Glutamatergic neuron (in vitro differentiated cells): ENCODE data around the gene C3orf70. TPM values are rescaled to one million over a fixed set of nuclear protein-coding genes. Genes with fewer than 3 reads are reported as not detected.

ENCODE experiments used
- DNase-seq: peaks from one replicate; pipeline ENCODE4 v3.0.0; 2022
- H3K27ac Mint-ChIP-seq: one replicate; pipeline ENCODE4 v1.8.0; 2020; ENCODE audit warnings: mild to moderate bottlenecking, mixed read lengths, inconsistent platforms; ENCODE audit not compliant: unreplicated experiment
- H3K27me3 Mint-ChIP-seq: one replicate; pipeline ENCODE4 v1.8.0; 2020; ENCODE audit warnings: mild to moderate bottlenecking, moderate library complexity, mixed read lengths, inconsistent platforms; ENCODE audit not compliant: unreplicated experiment
- H3K36me3 Mint-ChIP-seq: one replicate; pipeline ENCODE4 v1.8.0; 2020; ENCODE audit warnings: mild to moderate bottlenecking, mixed read lengths, inconsistent platforms; ENCODE audit not compliant: unreplicated experiment
- H3K4me1 Mint-ChIP-seq: one replicate; pipeline ENCODE4 v1.8.0; 2020; ENCODE audit warnings: mild to moderate bottlenecking, low read depth, mixed read lengths, inconsistent platforms; ENCODE audit not compliant: unreplicated experiment
- H3K4me3 Mint-ChIP-seq: one replicate; pipeline ENCODE4 v1.8.0; 2020; ENCODE audit warnings: mild to moderate bottlenecking, mixed read lengths, inconsistent platforms; ENCODE audit not compliant: unreplicated experiment
- H3K9me3 Mint-ChIP-seq: one replicate; pipeline ENCODE4 v1.8.0; 2020; ENCODE audit warnings: mild to moderate bottlenecking, moderate library complexity, mixed read lengths, inconsistent platforms; ENCODE audit not compliant: unreplicated experiment
- total RNA-seq: library from RNA; stranded (reverse); fragmentation: NEBNext Ultra II Directional; extraction: Animal tissue kit (Norgen Biotek cat#: 25700); gene quantifications from one replicate; pipeline ENCODE4 v1.2.1, GENCODE V29; 2021; ENCODE audit not compliant: unreplicated experiment
- TF ChIP-seq, protein P1 (sequence below): fragments of 200-600 bp; sonication (generic); IDR thresholded peaks from one replicate; pipeline ENCODE4 v1.5.0; 2021; ENCODE audit not compliant: partially characterized antibody, unreplicated experiment

Gene C3orf70
- total RNA-seq, 1 donor from 2014 or later = 44.5 TPM

DNA sequence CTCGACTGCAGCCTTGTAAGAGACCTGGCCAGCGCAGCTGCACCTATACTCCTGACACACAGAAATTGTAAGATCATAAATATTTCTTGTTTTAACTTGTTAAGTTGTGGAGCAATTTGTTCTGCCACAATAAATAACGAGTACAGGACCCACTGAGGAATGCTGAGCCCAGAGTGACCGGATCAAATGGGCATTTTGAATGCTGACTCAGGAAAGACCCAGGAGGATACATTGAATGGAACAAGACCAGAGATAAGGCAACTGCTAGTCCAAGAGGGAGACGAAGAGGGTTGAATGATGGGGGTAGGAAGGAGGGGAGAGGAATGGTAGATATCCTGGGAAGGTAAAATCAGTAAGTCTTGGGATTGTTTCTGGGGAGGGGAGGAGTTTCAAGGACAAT is 8.9 kb upstream of the C3orf70 start:
- Mint-ChIP-seq H3K36me3 (no peaks in the 10 kb centered on the region), H3K4me1 (peaks cover 22% of the 10 kb centered on the region), H3K9me3 (peaks cover 8% of the 10 kb centered on the region), H3K27me3 (no peaks in the 10 kb centered on the region), H3K4me3 (no peak overlapping the region), H3K27ac (no peak overlapping the region)
- no peak for DNase-seq
- TF ChIP-seq, protein P1, sequence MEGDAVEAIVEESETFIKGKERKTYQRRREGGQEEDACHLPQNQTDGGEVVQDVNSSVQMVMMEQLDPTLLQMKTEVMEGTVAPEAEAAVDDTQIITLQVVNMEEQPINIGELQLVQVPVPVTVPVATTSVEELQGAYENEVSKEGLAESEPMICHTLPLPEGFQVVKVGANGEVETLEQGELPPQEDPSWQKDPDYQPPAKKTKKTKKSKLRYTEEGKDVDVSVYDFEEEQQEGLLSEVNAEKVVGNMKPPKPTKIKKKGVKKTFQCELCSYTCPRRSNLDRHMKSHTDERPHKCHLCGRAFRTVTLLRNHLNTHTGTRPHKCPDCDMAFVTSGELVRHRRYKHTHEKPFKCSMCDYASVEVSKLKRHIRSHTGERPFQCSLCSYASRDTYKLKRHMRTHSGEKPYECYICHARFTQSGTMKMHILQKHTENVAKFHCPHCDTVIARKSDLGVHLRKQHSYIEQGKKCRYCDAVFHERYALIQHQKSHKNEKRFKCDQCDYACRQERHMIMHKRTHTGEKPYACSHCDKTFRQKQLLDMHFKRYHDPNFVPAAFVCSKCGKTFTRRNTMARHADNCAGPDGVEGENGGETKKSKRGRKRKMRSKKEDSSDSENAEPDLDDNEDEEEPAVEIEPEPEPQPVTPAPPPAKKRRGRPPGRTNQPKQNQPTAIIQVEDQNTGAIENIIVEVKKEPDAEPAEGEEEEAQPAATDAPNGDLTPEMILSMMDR = no peak

DNA sequence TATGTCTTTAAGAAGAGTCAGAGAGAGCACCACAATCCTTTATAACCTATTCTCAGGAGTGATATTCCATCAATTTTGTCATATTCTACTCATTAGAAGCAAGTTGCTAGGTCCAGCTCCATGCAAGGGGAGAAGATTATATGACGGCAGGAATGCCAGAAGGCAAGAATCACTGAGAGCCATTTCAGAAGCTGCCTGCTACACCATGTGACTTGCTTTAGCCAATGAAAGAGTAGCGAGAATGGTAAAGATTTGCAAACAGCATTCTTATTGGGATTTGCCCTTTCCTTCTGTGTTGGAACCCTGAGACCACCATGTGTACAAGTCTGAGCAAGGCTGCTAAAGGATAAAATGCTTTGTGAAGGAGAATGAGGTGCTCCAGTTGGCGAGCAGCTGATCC is 4.5 kb upstream of the C3orf70 start:
- H3K4me3 Mint-ChIP-seq = no peak overlapping the region
- no peaks in the 10 kb centered on the region for H3K36me3 Mint-ChIP-seq
- H3K27me3 Mint-ChIP-seq = no peaks in the 10 kb centered on the region
- H3K9me3 Mint-ChIP-seq = peaks cover 5% of the 10 kb centered on the region
- DNase-seq = no peak
- peaks cover 12% of the 10 kb centered on the region for H3K4me1 Mint-ChIP-seq
- H3K27ac Mint-ChIP-seq = no peak overlapping the region
- TF ChIP-seq, protein P1 = no peak

DNA sequence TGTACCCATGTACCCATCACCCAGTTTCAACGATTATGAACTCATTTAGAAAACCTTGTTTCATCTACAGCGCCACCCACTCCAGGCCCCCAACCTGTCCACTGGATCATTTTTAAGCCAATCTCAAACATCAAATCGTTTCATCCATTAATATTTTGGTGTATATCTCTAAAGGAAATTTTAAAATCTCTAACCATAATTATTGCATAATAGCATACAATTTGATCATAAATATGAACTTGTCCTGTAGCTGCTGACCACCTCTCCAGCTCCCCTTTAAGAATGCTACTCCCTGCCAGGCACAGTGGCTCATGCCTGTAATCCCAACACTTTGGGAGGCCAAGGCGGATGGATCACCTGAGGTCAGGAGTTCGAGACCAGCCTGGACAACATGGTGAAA is 2.8 kb upstream of the C3orf70 start:
- no peak for DNase-seq
- H3K4me1 Mint-ChIP-seq = peaks cover 8% of the 10 kb centered on the region
- H3K27me3 Mint-ChIP-seq = peaks cover 4% of the 10 kb centered on the region
- H3K36me3 Mint-ChIP-seq = no peaks in the 10 kb centered on the region
- H3K9me3 Mint-ChIP-seq = peaks cover 6% of the 10 kb centered on the region
- TF ChIP-seq, protein P1 = no peak
- H3K27ac Mint-ChIP-seq = no peak overlapping the region
- no peak overlapping the region for H3K4me3 Mint-ChIP-seq

DNA sequence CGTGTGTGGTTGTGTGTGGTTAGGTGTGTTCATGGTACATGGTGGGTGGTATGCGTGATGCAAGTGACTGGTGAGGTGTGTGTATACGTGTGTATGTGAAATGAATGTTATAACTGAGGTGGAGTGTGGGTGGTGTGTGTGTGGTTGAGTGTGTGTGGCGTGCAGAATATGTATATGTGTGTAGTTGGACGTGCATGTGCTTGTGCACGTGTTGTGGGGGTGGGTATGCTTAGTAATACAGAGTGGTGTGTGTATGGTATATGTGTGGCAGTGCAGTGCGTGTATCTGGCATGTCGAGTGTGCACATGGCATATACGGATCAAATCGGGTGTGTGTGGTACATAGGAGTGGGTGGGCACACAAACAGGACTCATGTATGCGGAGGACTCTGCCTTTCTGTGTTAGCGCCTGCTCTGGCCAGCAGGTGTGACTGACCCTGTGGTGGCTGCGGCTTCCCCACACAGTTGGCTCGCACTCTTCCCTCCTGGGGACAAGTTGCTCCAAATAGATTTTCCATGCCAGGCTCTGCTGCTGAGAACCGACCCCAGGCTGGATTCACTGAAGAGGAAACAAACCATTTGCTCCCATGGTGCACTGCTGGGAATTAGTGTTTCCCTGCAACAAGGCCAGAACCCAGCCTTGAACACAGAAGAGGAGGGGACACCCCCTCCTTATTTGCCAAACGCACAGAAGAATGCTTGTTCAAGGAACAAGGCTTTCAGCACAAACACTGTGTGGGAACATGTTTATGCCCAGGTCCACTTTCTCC is 1.2 kb upstream of the C3orf70 start:
- Mint-ChIP-seq H3K4me3 (no peak overlapping the region), H3K9me3 (peaks cover 6% of the 10 kb centered on the region), H3K27ac (no peak overlapping the region), H3K27me3 (peaks cover 6% of the 10 kb centered on the region), H3K36me3 (no peaks in the 10 kb centered on the region), H3K4me1 (peaks cover 8% of the 10 kb centered on the region)
- TF ChIP-seq, protein P1 = no peak
- peak; percentile 50 for DNase-seq

DNA sequence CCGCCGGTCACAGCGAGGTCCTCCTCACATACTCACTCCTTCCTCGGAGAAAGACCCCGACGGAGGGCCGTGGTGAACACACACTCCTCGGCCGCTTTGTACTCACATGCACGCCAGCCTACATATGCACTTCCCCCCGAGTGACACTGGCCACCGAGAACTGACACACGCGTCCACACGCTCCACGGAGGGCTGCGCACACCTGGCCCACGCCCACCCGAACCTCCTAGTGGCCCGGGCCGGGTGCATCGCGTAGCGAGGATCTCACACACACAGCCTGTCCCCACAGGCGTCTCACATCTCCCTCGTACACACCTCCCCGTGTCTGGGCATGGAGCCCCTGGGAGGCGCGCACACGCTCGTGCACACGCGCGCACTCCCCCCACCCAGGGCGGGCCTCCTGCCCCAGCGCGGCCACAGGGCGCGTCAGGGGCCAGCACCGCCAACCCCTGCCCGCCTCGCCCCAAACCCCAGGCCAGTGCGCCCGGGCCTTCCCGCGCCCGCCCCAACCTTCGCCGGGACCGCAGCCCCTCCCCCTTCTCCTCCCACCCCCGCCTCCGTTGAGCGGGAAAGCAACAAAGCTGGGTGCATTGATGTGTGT is 411 bp upstream of the C3orf70 start:
- peaks cover 8% of the 10 kb centered on the region for H3K4me1 Mint-ChIP-seq
- peak; percentile 67 for DNase-seq
- peaks cover 6% of the 10 kb centered on the region for H3K9me3 Mint-ChIP-seq
- peak overlapping the region; percentile 92 for H3K4me3 Mint-ChIP-seq
- peak overlapping the region; percentile 94 for H3K27ac Mint-ChIP-seq
- peaks cover 6% of the 10 kb centered on the region for H3K27me3 Mint-ChIP-seq
- TF ChIP-seq, protein P1 = no peak
- H3K36me3 Mint-ChIP-seq = no peaks in the 10 kb centered on the region
